ENCODE measurements around the gene KCTD21. TPM values are rescaled to one million over a fixed set of nuclear protein-coding genes. Genes with fewer than 3 reads are reported as not detected.

The KCTD21 gene
- total RNA-seq, 1 experiment from 2014 or later: 3.0 TPM

GRCh38 chr11:78224906-78225420 lies 36.5 kb upstream of the KCTD21 start:
- no peaks in the 10 kb centered on the region for H3K4me1 ChIP-seq (ENCODE audit: control insufficient read depth in 1 of 2, insufficient read depth in 2 of 2, low read length in 2 of 2)
- no peak overlapping the region for H3K9ac ChIP-seq (ENCODE audit: low read length)
- no peak overlapping the region for H3K27ac ChIP-seq (ENCODE audit: low read depth, low read length)
- no peaks in the 10 kb centered on the region for H3K36me3 ChIP-seq (ENCODE audit: control insufficient read depth in 1 of 2, insufficient read depth in 2 of 2, low read length in 2 of 2)
- BruUV-seq (replicated peaks): no TSS peak
- no peaks in the 10 kb centered on the region for H3K9me3 ChIP-seq (ENCODE audit: control insufficient read depth in 1 of 2, insufficient read depth in 1 of 2, low read depth in 1 of 2, low read length in 2 of 2)
- POLR2A ChIA-PET: no interaction called here
- RAD21 ChIA-PET (ENCODE audit: low non-redundant PET in 1 of 2, low total read pairs in 2 of 2, uncharacterized antibody in 2 of 2, unreplicated experiment in 2 of 2): no interaction called here
- intact Hi-C loops (cut with micrococcal nuclease): no loop called here
- no peak for DNase-seq (ENCODE audit: low read depth, low spot score)
- TF ChIP-seq ZFX (IDR thresholded peaks at IDR 0.05): no peak
- no peak for TF ChIP-seq ELF1 (IDR thresholded peaks at IDR 0.05; ENCODE audit: borderline replicate concordance, low read depth)
- no peak for TF ChIP-seq REST (IDR thresholded peaks at IDR 0.05; ENCODE audit: low read depth)
- TF ChIP-seq YY1 (IDR thresholded peaks at IDR 0.05; ENCODE audit: extremely low read depth, insufficient replicate concordance, low read depth, low read length): no peak
- no peak for TF ChIP-seq CEBPB (IDR thresholded peaks at IDR 0.05; ENCODE audit: low read depth)
- TF ChIP-seq EZH2phosphoT487 (IDR thresholded peaks at IDR 0.05; ENCODE audit: borderline replicate concordance): no peak
- TF ChIP-seq SRF (IDR thresholded peaks at IDR 0.05; ENCODE audit: low read depth): no peak
- TF ChIP-seq EZH2 (IDR thresholded peaks at IDR 0.05): no peak
- TF ChIP-seq MAX (IDR thresholded peaks at IDR 0.05): no peak
- TF ChIP-seq RAD21 (IDR thresholded peaks at IDR 0.05; ENCODE audit: low read depth): no peak
- no peak for TF ChIP-seq JUND (IDR thresholded peaks at IDR 0.05)
- H3K4me3 ChIP-seq (replicated peaks in 1 of 2; ENCODE audit: low read depth in 1 of 2, low read length in 2 of 2): no peak overlapping the region
- H3K4me2 ChIP-seq (ENCODE audit: low read length): no peak overlapping the region
- no peak for ATAC-seq
- H4K20me1 ChIP-seq (ENCODE audit: insufficient read depth): no peaks in the 10 kb centered on the region
- H2AFZ ChIP-seq (ENCODE audit: low read depth, low read length, poor library complexity, severe bottlenecking): no peak overlapping the region
- CTCF ChIA-PET: interaction anchor here (0.6 kb wide), 1 partner anchor 189 kb away, joined by 3 read pairs; no protein-coding TSS in a partner anchor
- H3K27me3 ChIP-seq (ENCODE audit: insufficient read depth, low read length): no peaks in the 10 kb centered on the region
- H3K9me2 ChIP-seq (ENCODE audit: insufficient read depth): no peaks in the 10 kb centered on the region
- H3K79me2 ChIP-seq (ENCODE audit: insufficient read depth, low read length): no peaks in the 10 kb centered on the region

All from HCT116 (cell line).